Measurements from ENCODE around the gene TMEM135. TPM values are rescaled to one million over a fixed set of nuclear protein-coding genes. Genes with fewer than 3 reads are reported as not detected.

Gene TMEM135
- total RNA-seq, 2 experiments from 2014 or later, result 29.2 to 34.5 TPM

DNA sequence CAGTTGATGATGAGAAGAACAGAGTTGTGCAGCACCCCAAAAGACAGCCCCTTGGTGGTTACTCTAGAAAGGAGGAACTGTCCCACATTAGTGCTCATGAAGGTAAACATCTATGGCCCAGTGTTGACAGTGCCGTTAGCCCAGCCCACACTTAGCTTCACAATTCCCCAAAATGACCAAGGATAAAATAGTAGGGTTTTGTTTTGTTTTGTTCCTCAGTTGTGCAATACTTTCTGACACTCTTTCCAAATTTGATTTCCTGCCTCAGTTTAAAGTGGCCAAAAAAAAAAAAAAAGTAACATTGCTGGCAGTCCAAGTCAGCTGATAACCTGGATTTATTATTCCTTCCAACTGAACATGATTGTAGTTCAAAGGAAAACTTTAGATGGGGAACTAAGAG lies 269.4 kb downstream of the TMEM135 start:
- DNase-seq (no peak), ATAC-seq (ENCODE audit: low read depth) (no peak)
- H3K27me3 Mint-ChIP-seq, result no peaks in the 10 kb centered on the region
- H3K27ac Mint-ChIP-seq, result no peak overlapping the region
- H3K4me1 Mint-ChIP-seq, result peaks cover 3% of the 10 kb centered on the region
- H3K4me3 Mint-ChIP-seq, result no peak overlapping the region
- H3K9me3 Mint-ChIP-seq, result no peaks in the 10 kb centered on the region
- peaks cover 4% of the 10 kb centered on the region for H3K36me3 Mint-ChIP-seq
- POLR2A ChIA-PET, result no interaction called here

DNA sequence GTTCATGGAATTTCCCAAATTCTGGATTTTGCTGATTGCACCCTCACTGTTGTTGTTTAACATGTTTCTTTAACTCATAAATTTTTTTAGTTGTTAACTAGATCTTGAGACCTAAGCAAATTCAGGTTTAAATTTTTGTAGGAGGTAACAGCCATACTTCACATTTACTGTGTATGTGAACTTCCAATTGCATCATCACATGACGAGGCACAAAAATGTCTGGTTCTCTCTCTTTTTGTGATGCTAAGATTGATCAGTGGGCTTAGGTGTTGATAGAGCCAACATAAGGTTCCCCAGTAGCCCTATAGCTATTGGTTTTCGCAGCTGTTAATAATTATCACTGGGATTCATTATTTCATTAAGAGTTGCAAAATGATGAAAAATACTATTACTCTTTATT lies 277.5 kb downstream of the TMEM135 start:
- Mint-ChIP-seq H3K36me3 (peaks cover 5% of the 10 kb centered on the region), H3K27me3 (no peaks in the 10 kb centered on the region), H3K4me1 (no peaks in the 10 kb centered on the region), H3K9me3 (no peaks in the 10 kb centered on the region), H3K4me3 (no peak overlapping the region), H3K27ac (no peak overlapping the region)
- DNase-seq (no peak), ATAC-seq (ENCODE audit: low read depth) (no peak)
- POLR2A ChIA-PET, result no interaction called here

DNA sequence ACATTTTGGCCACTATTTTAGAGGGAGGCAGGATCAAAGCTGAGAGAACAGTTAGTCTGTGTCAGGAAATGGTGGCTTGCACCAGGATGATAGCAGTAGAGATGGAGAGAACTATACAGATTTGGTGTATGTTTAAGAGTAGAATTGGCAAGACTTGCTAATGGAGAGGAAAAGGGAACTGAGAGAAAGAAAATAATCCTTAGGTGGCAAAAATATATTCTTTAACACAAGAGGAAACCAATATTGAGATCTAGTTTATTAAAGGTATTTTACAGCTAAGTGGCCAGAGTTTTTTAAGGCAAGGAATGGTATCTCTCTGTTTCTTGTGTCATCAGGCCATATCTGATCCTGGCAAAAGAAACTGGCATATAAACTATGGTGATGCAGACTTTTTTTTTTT lies 278.8 kb downstream of the TMEM135 start:
- POLR2A ChIA-PET, result no interaction called here
- no peaks in the 10 kb centered on the region for H3K4me1 Mint-ChIP-seq
- ATAC-seq (ENCODE audit: low read depth) (no peak), DNase-seq (no peak)
- H3K27ac Mint-ChIP-seq, result no peak overlapping the region
- no peaks in the 10 kb centered on the region for H3K9me3 Mint-ChIP-seq
- H3K36me3 Mint-ChIP-seq, result peaks cover 6% of the 10 kb centered on the region
- no peak overlapping the region for H3K4me3 Mint-ChIP-seq
- no peaks in the 10 kb centered on the region for H3K27me3 Mint-ChIP-seq

DNA sequence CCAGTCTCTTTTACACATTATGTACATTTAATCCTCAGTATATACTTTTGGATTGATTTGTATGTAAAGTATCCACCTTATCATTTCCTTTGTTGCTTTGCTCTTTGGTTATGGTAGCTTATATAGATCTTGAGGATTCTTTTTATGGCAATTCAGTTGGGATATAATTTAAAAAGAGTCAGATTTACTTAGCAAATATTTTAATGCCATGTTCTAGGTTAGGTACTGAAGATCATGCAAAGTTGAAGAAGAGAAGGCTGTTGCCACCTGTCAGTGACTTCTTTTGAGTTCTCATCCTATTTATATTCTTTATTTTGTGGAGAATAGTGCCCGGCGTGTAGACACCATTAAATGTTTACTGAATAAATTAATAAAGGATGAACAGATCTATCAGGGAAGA lies 279.7 kb downstream of the TMEM135 start:
- Mint-ChIP-seq H3K9me3 (no peaks in the 10 kb centered on the region), H3K4me1 (no peaks in the 10 kb centered on the region), H3K4me3 (no peak overlapping the region), H3K27ac (no peak overlapping the region), H3K36me3 (peaks cover 9% of the 10 kb centered on the region), H3K27me3 (no peaks in the 10 kb centered on the region)
- DNase-seq (no peak), ATAC-seq (ENCODE audit: low read depth) (no peak)
- POLR2A ChIA-PET, result no interaction called here

DNA sequence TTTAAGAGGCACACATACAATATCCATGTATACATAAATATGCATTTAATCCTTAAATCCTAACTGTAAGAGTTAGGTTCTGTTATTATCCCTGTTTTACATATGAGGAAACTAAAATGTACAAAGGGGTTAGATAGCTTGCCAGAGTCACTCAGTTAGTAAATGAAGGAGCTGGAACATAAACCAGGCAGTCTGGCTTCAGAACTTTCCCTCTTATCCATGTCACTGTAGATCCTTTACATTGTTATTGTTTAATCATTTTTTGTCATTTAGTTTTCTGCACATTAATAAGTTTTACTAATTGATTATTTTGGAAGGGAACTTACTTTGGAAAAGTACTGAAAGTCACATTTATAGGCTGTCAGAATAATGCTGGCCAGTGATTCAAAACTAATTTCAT lies 282.4 kb downstream of the TMEM135 start:
- DNase-seq, result no peak
- H3K36me3 Mint-ChIP-seq, result peaks cover 12% of the 10 kb centered on the region
- POLR2A ChIA-PET, result no interaction called here

DNA sequence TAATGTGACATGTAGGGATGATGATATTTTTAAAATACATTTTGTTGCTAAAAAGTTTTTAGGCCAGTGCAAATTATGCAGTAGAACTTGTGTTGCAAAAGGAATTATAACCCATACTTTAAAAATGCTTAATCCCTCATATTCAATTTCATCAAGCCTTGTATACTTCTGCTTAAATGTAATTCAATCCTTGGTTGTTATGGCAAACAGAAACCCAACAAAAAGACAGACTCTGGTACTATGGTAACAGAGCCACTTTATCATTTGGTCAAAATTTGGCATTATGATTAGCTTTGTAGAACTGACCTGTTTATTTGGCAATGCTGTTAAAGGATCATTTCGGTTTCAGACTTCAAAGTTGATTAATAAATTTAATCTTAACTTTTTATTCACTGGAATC lies 284.8 kb downstream of the TMEM135 start:
- H3K9me3 Mint-ChIP-seq, result no peaks in the 10 kb centered on the region
- POLR2A ChIA-PET, result no interaction called here
- H3K27me3 Mint-ChIP-seq, result no peaks in the 10 kb centered on the region
- ATAC-seq (ENCODE audit: low read depth), result no peak
- H3K36me3 Mint-ChIP-seq, result peaks cover 23% of the 10 kb centered on the region
- no peak overlapping the region for H3K4me3 Mint-ChIP-seq
- no peak for DNase-seq
- H3K4me1 Mint-ChIP-seq, result no peaks in the 10 kb centered on the region
- no peak overlapping the region for H3K27ac Mint-ChIP-seq

More for the DNA sequence above, 282.4 kb downstream of the TMEM135 start:
- Mint-ChIP-seq H3K4me3 (no peak overlapping the region), H3K27ac (no peak overlapping the region), H3K9me3 (no peaks in the 10 kb centered on the region), H3K4me1 (no peaks in the 10 kb centered on the region), H3K27me3 (no peaks in the 10 kb centered on the region)
- no peak for ATAC-seq (ENCODE audit: low read depth)

DNA sequence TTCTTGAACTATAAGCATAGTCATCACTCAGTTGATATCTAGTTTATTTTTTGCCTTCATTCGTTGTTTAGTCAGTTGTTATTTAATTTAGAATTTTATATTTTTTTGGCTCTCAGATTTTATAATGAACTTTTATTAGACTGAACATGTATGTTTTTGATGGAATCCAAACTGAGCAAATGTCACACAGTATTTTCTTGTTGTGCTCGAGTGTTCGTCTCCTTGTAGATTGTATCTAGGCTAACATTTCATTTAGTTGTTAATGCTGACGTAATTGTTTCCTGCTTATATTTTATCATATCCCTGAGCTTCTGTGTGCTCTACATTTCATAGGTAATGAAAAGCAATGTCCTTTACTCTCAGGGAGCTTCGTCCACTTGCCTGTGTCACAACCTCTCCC lies 286.2 kb downstream of the TMEM135 start:
- Mint-ChIP-seq H3K4me1 (no peaks in the 10 kb centered on the region), H3K27ac (no peak overlapping the region), H3K4me3 (no peak overlapping the region), H3K27me3 (no peaks in the 10 kb centered on the region), H3K9me3 (no peaks in the 10 kb centered on the region), H3K36me3 (peaks cover 25% of the 10 kb centered on the region)
- no peak for ATAC-seq (ENCODE audit: low read depth)
- POLR2A ChIA-PET, result no interaction called here
- no peak for DNase-seq

DNA sequence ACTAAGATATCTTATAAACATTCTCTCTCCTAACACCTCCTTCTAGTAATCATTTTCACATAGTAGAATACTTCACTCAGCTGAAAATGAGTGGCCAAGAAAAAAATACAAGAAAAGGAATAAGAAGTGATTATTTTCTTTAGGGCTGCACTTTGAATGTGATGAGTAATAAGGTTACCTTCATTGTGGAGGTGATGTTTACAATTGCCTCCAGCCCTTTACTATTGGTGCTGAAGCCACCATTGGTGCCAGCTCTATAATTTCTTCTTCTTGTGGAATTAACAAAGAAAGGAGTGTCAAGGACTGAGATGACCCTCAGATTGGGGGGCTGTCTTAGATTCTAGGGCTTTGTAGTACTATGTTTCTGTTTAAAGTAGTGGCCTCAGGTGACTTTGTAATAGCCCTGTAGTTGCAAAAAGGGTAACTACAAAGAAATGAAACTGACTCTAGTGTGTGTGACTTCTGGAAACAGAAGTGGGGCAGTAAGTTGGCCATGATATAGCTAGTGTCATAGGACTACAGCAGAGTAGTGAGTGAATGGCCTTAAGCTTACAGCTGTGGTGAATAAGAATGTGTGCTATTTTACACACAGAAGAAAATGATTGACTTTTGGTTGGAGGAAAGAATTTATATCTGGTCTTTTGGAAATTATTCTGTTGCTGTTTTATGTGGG lies 287.2 kb downstream of the TMEM135 start:
- Mint-ChIP-seq H3K4me1 (no peaks in the 10 kb centered on the region), H3K27ac (no peak overlapping the region), H3K4me3 (no peak overlapping the region), H3K9me3 (no peaks in the 10 kb centered on the region), H3K36me3 (peaks cover 25% of the 10 kb centered on the region), H3K27me3 (no peaks in the 10 kb centered on the region)
- DNase-seq (no peak), ATAC-seq (ENCODE audit: low read depth) (no peak)
- POLR2A ChIA-PET, result no interaction called here

DNA sequence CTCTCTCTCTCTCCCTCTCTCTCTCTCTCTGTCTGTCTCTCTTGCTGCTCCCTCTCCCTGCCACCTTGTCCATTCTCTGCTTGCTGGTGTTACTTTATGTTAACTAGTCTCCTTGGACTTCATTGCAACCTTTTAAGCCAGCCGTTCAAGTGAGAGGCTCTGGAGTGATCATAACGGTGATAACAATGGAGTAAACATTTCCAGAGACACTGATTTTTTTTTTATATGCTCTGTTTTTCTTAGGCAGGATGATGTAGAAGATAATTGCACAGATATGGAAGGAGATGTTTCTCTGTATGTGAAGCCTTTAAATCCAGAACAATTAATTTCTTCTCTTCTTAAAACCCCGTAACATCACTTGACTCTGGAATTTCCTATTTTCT lies 287.7 kb downstream of the TMEM135 start:
- Mint-ChIP-seq H3K4me3 (no peak overlapping the region), H3K27me3 (no peaks in the 10 kb centered on the region), H3K4me1 (no peaks in the 10 kb centered on the region), H3K36me3 (peaks cover 25% of the 10 kb centered on the region), H3K9me3 (no peaks in the 10 kb centered on the region), H3K27ac (no peak overlapping the region)
- no peak for ATAC-seq (ENCODE audit: low read depth)
- POLR2A ChIA-PET, result no interaction called here
- DNase-seq, result no peak

DNA sequence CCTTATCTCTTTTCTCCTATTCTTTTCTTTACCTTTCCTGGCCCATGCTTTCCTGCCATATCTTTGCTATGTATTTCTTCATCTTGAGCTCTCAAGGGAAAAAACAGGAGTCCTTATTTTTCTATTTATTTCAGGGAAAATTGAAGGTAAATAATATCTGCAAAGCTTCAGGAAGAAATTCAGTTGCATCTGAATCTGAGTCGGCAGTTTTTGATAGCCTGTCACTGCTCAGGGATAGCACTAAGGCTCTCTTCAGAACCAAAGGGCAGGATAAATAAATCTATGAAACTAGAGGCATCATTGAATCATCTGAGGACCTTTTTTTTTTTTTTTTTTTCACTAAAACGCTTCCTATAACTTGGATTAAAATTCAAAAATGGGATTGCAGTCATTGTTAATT lies 288.9 kb downstream of the TMEM135 start:
- peaks cover 24% of the 10 kb centered on the region for H3K36me3 Mint-ChIP-seq
- no peak overlapping the region for H3K27ac Mint-ChIP-seq
- no peaks in the 10 kb centered on the region for H3K27me3 Mint-ChIP-seq
- no peak overlapping the region for H3K4me3 Mint-ChIP-seq
- no peak for DNase-seq
- no peaks in the 10 kb centered on the region for H3K9me3 Mint-ChIP-seq
- H3K4me1 Mint-ChIP-seq, result no peaks in the 10 kb centered on the region
- POLR2A ChIA-PET, result no interaction called here
- ATAC-seq (ENCODE audit: low read depth), result no peak

DNA sequence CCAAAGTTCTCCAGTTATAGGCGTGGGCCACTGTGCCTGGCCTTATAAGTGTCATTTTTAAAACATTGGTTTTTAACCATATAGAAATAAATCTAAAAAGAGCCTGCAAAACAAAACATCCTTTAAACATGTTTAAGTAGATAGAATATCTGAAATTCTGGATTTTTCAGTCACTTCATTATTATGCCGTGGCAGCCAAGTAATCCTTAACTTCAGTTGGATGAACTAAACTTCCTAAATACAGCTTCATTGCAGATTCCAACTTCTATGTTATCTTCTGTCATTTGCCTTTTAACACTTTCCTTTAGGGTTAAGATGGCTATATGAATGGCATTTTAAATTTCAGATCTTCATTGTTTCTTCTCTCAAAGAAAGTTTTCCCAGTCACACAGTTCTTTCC lies 291.4 kb downstream of the TMEM135 start:
- H3K9me3 Mint-ChIP-seq, result no peaks in the 10 kb centered on the region
- H3K36me3 Mint-ChIP-seq, result peaks cover 17% of the 10 kb centered on the region
- H3K27me3 Mint-ChIP-seq, result no peaks in the 10 kb centered on the region
- no peak overlapping the region for H3K27ac Mint-ChIP-seq
- POLR2A ChIA-PET, result no interaction called here
- H3K4me1 Mint-ChIP-seq, result no peaks in the 10 kb centered on the region
- ATAC-seq (ENCODE audit: low read depth), result no peak
- DNase-seq, result no peak
- H3K4me3 Mint-ChIP-seq, result no peak overlapping the region

DNA sequence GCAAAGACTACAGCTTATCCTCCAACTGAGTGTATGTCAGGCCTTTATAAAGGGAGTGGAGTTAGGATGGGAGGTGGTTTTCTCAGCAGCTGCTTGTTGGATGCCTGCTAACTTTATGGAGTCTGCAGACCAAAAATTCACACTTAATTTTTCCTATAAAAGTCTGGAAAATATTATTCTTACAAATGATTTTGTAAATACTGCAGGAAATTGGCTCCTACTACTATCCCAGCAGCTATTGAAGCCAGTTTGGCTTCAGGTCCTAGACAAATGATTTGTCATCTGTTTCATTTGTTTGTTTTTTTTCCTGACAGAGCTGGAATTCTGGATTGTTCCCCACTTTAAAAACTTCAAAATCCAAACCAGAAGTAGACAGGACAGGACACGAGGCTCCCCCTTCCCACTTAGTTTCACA lies 292.5 kb downstream of the TMEM135 start:
- no peak for DNase-seq
- Mint-ChIP-seq H3K27me3 (no peaks in the 10 kb centered on the region), H3K36me3 (peaks cover 16% of the 10 kb centered on the region), H3K9me3 (no peaks in the 10 kb centered on the region), H3K27ac (no peak overlapping the region), H3K4me1 (no peaks in the 10 kb centered on the region), H3K4me3 (no peak overlapping the region)
- ATAC-seq (ENCODE audit: low read depth), result no peak
- POLR2A ChIA-PET, result no interaction called here

DNA sequence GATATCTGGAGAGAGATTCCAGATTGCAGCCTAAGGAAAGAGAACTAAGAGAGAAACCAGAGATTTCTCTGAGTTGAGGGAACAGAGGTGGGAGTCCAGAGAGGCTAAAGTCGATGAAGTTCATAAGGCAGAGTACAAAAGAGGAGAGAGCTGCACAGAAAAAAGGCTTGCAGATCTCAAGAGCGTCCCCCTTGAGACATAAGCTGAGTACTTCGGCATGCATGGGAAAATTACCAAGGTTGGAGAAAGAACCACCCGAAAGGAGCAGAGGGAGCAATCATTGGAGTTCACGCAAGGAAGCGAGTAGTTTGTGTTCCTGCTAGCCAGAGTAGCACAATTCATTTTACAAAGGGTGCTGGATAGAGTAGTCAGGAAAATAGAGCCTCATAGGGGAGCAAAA lies 293.5 kb downstream of the TMEM135 start:
- peaks cover 11% of the 10 kb centered on the region for H3K36me3 Mint-ChIP-seq
- no peaks in the 10 kb centered on the region for H3K9me3 Mint-ChIP-seq
- no peak overlapping the region for H3K4me3 Mint-ChIP-seq
- DNase-seq (no peak), ATAC-seq (ENCODE audit: low read depth) (no peak)
- no peaks in the 10 kb centered on the region for H3K27me3 Mint-ChIP-seq
- H3K27ac Mint-ChIP-seq, result no peak overlapping the region
- POLR2A ChIA-PET, result no interaction called here
- no peaks in the 10 kb centered on the region for H3K4me1 Mint-ChIP-seq

DNA sequence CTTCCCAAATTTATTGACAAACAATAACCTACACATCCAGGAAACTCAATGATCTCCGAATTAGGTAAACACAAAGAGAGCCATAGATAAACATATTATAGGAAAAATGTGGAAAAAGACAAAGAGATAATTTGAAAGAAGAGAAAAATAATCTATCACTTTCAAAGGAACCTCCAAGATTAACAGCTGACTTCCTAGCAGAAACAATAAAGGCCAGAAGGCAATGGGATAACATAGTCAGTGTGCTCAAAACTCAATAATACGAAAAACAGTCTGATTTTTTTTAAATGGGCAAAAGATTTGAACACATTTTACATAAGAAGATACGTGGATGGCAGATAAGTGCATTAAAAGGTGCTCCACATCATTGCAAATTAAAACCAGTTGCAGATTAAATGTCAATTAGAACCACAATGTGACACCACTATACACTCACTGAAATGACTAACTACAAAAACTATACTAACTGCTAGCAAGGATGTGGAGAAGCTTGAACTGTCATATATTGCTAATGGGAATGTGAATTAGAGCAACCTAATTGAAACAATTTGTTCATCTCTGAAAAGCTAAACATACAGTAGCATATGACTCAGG lies 300.4 kb downstream of the TMEM135 start:
- H3K36me3 Mint-ChIP-seq, result no peaks in the 10 kb centered on the region

DNA sequence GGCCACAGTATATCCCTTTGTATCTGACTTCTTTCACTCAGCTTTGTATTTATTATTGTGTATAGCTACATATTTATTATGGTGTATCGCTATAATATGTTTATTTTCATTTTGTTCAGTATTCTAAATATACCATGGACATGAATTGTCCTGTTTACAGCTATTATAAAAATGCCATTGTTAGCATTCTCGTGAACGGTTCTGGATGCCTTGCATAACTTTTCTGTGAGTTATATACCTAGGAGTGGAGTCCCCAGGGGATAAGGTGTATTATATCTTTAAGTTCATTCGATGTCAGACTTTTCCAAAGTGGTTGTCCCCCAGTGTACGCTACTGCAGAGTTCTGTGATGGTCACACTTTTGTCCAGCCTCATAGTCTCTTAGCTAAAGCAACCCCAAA lies 301.7 kb downstream of the TMEM135 start:
- no peak overlapping the region for H3K27ac Mint-ChIP-seq
- H3K27me3 Mint-ChIP-seq, result no peaks in the 10 kb centered on the region
- H3K36me3 Mint-ChIP-seq, result no peaks in the 10 kb centered on the region
- POLR2A ChIA-PET, result no interaction called here
- H3K4me1 Mint-ChIP-seq, result no peaks in the 10 kb centered on the region
- no peak overlapping the region for H3K4me3 Mint-ChIP-seq
- peaks cover 6% of the 10 kb centered on the region for H3K9me3 Mint-ChIP-seq
- no peak for ATAC-seq (ENCODE audit: low read depth)
- no peak for DNase-seq

More for the DNA sequence above, 300.4 kb downstream of the TMEM135 start:
- Mint-ChIP-seq H3K9me3 (peaks cover 6% of the 10 kb centered on the region), H3K27ac (no peak overlapping the region), H3K4me1 (no peaks in the 10 kb centered on the region), H3K4me3 (no peak overlapping the region), H3K27me3 (no peaks in the 10 kb centered on the region)
- DNase-seq, result no peak
- POLR2A ChIA-PET, result no interaction called here
- ATAC-seq (ENCODE audit: low read depth), result no peak
